LoVo (cell line): ENCODE data around the gene OSBPL6.
"Not testable (repeated sequence)": the region's sequence is repeated elsewhere in the genome, so short reads cannot be mapped to it uniquely, and the experiment has no call there.

ENCODE experiments used
- DNase-seq: peaks from one replicate; pipeline ENCODE4 v3.0.0-alpha.2; 2016; ENCODE audit warnings: low spot score

The OSBPL6 gene

GRCh38 chr2:178193823-178194599, at the start of gene OSBPL6:
OSBPL6 (plus strand) TSS chr2:178194512; CDS start chr2:178306185, 111,673 bp downstream.
- peak; percentile 83 for DNase-seq

GRCh38 chr2:178152033-178152432, 42.3 kb upstream of the OSBPL6 start:
- no peak for DNase-seq

- DNase-seq = no peak
Observed at GRCh38 chr2:178152542-178152941, 41.8 kb upstream of the OSBPL6 start.

GRCh38 chr2:178152977-178153376, 41.3 kb upstream of the OSBPL6 start:
- peak; percentile 20 for DNase-seq

GRCh38 chr2:178153878-178154277, 40.4 kb upstream of the OSBPL6 start:
- not testable (repeated sequence) for DNase-seq

GRCh38 chr2:178155524-178155923, 38.8 kb upstream of the OSBPL6 start:
- DNase-seq = no peak

- no peak for DNase-seq
Observed at GRCh38 chr2:178157574-178157973, 36.7 kb upstream of the OSBPL6 start.

- DNase-seq = no peak
Observed at GRCh38 chr2:178159966-178160365, 34.3 kb upstream of the OSBPL6 start.

GRCh38 chr2:178160601-178161000, 33.7 kb upstream of the OSBPL6 start:
- DNase-seq = no peak

- no peak for DNase-seq
Observed at GRCh38 chr2:178163395-178163794, 30.9 kb upstream of the OSBPL6 start.

GRCh38 chr2:178163911-178164310, 30.4 kb upstream of the OSBPL6 start:
- DNase-seq = no peak

- no peak for DNase-seq
Observed at GRCh38 chr2:178173657-178174056, 20.7 kb upstream of the OSBPL6 start.

GRCh38 chr2:178177066-178177679, 17.1 kb upstream of the OSBPL6 start:
- no peak for DNase-seq

- DNase-seq = not testable (repeated sequence)
Observed at GRCh38 chr2:178180648-178181047, 13.7 kb upstream of the OSBPL6 start.

- no peak for DNase-seq
Observed at GRCh38 chr2:178187861-178188260, 6.5 kb upstream of the OSBPL6 start.

- no peak for DNase-seq
Observed at GRCh38 chr2:178188466-178188865, 5.8 kb upstream of the OSBPL6 start.

- DNase-seq = no peak
Observed at GRCh38 chr2:178191004-178191508, 3.3 kb upstream of the OSBPL6 start.

- no peak for DNase-seq
Observed at GRCh38 chr2:178191511-178191910, 2.8 kb upstream of the OSBPL6 start.

GRCh38 chr2:178193496-178193822, 853 bp upstream of the OSBPL6 start:
- no peak for DNase-seq

- DNase-seq = peak; percentile 13
Observed at GRCh38 chr2:178194600-178195389, 483 bp downstream of the OSBPL6 start.

GRCh38 chr2:178195390-178196166, 1.3 kb downstream of the OSBPL6 start:
- no peak for DNase-seq

GRCh38 chr2:178197791-178198190, 3.5 kb downstream of the OSBPL6 start:
- DNase-seq = no peak
